Kidney epithelial cell (primary cell): ENCODE data around the gene FBXL13. TPM values are rescaled to one million over a fixed set of nuclear protein-coding genes. Genes with fewer than 3 reads are reported as not detected.
A peak's percentile ranks its signal among the peaks of the same experiment; 100 is the strongest.

Experiments
- DNase-seq: peaks from one replicate; pipeline ENCODE4 v3.0.0-alpha.2; 2010; ENCODE audit warnings: low read depth
- H3K27me3 ChIP-seq: 2 replicates; pipeline ENCODE4 v1.6.0; 2011; ENCODE audit warnings: low read length; ENCODE audit not compliant: control insufficient read depth, insufficient read depth
- H3K36me3 ChIP-seq: 2 replicates; pipeline ENCODE4 v1.5.1; 2011; ENCODE audit warnings: low read length; ENCODE audit not compliant: control insufficient read depth, insufficient read depth
- H3K4me3 ChIP-seq: 2 replicates; pipeline ENCODE4 v1.5.1; 2011; ENCODE audit warnings: low read depth, mild to moderate bottlenecking, control low read depth, low read length
- total RNA-seq: library from RNA; depleted of rRNA; stranded (reverse); fragments of >200 nt; gene quantifications from 2 replicates; pipeline ENCODE4 v1.2.3, GENCODE V29; 2015
- TF ChIP-seq, protein P1 (sequence below): IDR thresholded peaks from 2 replicates; pipeline ENCODE4 v1.5.1; 2011; ENCODE audit warnings: mild to moderate bottlenecking, moderate library complexity, low read length, control low read depth, inconsistent platforms; ENCODE audit not compliant: insufficient read depth, poor library complexity, severe bottlenecking

FBXL13 gene
- total RNA-seq, 1 donor from 2014 or later = 3.1 TPM

DNA sequence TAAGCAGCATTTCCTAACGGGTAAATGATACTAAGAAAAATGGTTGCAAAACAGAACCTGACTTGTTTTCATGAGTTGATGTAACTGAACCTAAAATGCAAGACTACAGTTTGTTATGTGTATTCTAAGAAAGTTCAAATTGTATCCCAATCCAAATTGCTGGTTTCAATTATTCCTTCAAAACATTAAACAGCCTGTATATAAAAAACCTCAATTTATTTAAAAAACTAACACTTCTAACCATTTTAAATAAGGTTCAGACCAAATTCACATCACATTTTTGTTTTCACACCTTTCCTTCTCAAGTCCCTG, 80.9 kb downstream of the FBXL13 start:
- TF ChIP-seq, protein P1, sequence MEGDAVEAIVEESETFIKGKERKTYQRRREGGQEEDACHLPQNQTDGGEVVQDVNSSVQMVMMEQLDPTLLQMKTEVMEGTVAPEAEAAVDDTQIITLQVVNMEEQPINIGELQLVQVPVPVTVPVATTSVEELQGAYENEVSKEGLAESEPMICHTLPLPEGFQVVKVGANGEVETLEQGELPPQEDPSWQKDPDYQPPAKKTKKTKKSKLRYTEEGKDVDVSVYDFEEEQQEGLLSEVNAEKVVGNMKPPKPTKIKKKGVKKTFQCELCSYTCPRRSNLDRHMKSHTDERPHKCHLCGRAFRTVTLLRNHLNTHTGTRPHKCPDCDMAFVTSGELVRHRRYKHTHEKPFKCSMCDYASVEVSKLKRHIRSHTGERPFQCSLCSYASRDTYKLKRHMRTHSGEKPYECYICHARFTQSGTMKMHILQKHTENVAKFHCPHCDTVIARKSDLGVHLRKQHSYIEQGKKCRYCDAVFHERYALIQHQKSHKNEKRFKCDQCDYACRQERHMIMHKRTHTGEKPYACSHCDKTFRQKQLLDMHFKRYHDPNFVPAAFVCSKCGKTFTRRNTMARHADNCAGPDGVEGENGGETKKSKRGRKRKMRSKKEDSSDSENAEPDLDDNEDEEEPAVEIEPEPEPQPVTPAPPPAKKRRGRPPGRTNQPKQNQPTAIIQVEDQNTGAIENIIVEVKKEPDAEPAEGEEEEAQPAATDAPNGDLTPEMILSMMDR = no peak
- H3K4me3 ChIP-seq = no peak overlapping the region
- no peaks in the 10 kb centered on the region for H3K36me3 ChIP-seq
- DNase-seq = no peak
- H3K27me3 ChIP-seq = no peaks in the 10 kb centered on the region

GRCh38 chr7:102992938-102993717, 81.5 kb downstream of the FBXL13 start:
- DNase-seq = peak; percentile 56
- TF ChIP-seq, protein P1 = no peak
- Histone ChIP-seq H3K4me3 (no peak overlapping the region), H3K27me3 (no peaks in the 10 kb centered on the region), H3K36me3 (no peaks in the 10 kb centered on the region)

DNA sequence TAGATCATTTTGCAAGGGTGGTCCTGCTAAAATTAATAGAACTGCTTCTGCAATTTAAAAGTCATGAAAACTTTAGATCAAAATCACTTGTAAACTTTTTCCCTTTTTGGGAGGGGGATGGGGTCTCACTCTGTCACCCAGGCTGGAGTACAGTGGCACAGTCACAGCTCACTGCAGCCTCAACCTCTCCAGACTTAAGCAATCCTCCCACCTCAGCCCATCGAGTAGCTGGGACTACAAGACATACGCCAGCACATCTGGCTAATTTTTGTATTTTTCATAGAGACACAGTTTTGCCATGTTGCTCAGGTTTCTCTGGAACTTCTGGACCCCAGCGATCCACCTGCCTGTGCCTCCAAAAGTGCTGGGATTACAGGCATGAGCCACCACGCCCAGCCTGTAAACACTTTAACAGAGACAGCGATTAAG, 82.1 kb downstream of the FBXL13 start:
- DNase-seq = no peak
- TF ChIP-seq, protein P1 = no peak
- no peak overlapping the region for H3K4me3 ChIP-seq
- H3K27me3 ChIP-seq = no peaks in the 10 kb centered on the region
- no peaks in the 10 kb centered on the region for H3K36me3 ChIP-seq

- TF ChIP-seq, protein P1 = no peak
- DNase-seq = peak; percentile 92
These were observed 82.9 kb downstream of the FBXL13 start for GRCh38 chr7:102991540-102992214.

GRCh38 chr7:102991077-102991539, 83.5 kb downstream of the FBXL13 start:
- Histone ChIP-seq H3K27me3 (no peaks in the 10 kb centered on the region), H3K4me3 (no peak overlapping the region), H3K36me3 (no peaks in the 10 kb centered on the region)
- TF ChIP-seq, protein P1 = no peak
- DNase-seq = no peak

More at GRCh38 chr7:102991540-102992214, 82.9 kb downstream of the FBXL13 start:
- Histone ChIP-seq H3K4me3 (no peak overlapping the region), H3K36me3 (no peaks in the 10 kb centered on the region), H3K27me3 (no peaks in the 10 kb centered on the region)
